GM19324 (cell line): ENCODE results near the gene CD300C.
"Not testable (repeated sequence)": the region's sequence is repeated elsewhere in the genome, so short reads cannot be mapped to it uniquely, and the experiment has no call there.

ENCODE experiments used
- ATAC-seq: cut with Tn5 transposase; IDR thresholded peaks from one replicate; pipeline ENCODE4 v1.9.1; 2021; ENCODE audit warnings: mild to moderate bottlenecking, moderate library complexity; ENCODE audit not compliant: unreplicated experiment, low FRiP score

Gene CD300C

GRCh38 chr17:74516561-74517328 is 29.2 kb downstream of the CD300C start:
- no peak for ATAC-seq

DNA sequence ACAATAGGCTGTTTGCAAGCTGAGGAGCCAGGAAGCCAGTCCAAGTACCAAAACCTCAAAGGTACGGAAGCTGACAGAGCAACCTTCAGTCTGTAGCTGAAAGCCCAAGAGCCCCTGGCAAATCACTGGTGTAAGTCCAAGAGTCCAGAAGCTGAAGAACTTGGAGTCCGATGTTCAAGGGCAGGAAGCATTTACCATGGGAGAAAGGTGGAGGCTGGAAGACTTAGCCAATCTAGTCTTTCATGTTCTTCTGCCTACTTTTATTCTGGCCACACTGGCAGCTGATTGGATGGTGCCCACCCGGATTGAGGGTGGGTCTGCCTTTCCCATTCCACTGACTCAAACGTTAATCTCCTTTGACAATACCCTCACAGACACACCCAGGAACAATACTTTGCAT is 30.0 kb downstream of the CD300C start:
- no peak for ATAC-seq

DNA sequence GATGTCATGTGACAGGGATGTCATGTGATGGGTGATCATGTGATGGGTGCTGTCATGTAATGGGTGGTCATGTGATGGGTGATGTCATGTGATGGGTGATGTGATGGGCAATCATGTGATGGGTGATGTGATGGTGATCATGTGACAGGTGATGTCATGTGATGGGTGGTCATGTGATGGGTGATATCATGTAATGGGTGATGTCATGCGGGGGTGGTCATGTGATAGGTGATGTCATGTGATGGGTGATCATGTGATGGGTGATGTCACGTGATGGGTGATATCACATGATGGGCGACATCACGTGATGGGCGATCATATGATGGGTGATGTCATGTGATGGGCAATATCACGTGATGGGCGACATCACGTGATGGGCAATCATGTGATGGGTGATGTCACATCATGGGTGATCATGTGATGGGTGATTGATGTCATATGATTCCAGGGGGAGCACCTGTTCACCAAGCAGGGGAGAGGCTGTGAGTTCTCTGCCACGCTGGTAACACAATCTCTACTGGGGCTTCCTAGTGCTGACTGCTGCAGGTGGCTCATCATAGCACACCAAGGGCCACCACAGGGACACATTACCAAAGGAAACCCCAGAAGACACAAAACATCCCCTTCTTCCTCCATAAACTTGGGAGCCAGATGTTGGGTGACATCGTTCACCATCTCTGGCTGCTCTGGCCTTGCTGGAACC is 31.1 kb downstream of the CD300C start:
- no peak for ATAC-seq

DNA sequence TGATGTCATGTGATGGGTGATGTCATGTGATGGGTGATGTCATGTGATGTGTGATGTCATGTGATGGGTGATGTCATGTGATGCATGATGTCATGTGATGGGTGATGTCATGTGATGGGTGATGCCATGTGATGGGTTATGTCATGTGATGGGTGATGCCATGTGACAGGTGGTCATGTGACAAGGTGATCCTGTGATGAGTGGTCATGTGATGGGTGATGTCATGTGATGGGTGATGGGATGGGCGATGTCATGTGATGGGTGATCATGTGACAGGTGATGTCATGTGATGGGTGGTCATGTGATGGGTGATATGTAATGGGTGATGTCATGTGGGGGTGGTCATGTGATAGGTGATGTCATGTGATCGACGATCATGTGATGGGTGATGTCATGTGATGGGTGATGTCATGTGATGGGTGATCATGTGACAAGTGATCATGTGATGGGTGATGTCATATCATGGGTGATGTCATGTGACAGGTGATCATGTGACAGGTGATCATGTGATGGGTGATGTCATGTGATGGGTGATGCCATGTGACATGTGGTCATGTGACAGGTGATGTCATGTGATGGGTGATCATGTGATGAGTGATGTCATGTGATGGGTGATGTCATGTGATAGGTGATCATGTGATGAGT is 31.8 kb downstream of the CD300C start:
- ATAC-seq = no peak

GRCh38 chr17:74512624-74513091 is 33.3 kb downstream of the CD300C start:
- ATAC-seq = no peak

- no peak for ATAC-seq
These were observed 33.9 kb downstream of the CD300C start for GRCh38 chr17:74512036-74512435.

DNA sequence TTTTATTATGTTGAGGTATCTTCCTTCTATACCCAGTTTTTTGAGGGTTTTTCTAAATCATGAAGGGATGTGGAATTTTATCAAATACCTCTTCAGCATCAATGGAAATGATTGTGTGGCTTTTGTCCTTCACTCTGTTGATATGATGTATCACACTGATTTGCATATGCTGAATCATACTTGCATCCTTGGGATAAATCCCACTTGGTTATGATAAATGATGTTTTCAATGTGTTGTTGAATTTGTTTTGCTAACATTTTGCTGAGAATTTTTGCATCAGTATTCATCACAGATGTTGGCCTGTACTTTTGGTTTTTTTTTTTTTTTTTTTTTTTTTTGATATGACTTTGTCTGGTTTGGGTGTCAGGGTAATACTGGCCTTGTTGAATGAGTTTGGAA is 37.8 kb downstream of the CD300C start:
- no peak for ATAC-seq

DNA sequence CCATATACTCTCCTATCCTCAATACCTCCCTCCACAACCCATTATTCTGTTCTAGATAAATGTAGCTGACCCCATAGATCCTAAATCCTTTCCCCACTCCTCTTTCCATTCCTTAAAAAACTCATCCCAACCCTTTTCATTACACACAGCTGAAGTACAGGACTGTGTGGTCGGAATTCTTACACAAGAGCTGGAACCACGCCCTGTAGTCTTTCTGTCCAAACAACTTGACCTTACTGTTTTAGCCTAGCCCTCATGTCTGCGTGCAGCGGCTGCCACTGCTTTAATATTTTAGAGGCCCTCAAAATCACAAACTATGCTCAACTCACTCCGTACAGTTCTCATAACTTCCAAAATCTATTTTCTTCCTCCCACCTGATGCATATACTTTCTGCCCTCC is 42.0 kb downstream of the CD300C start:
- ATAC-seq = not testable (repeated sequence)

- ATAC-seq = no peak
These were observed 43.1 kb downstream of the CD300C start for GRCh38 chr17:74502861-74503260.

DNA sequence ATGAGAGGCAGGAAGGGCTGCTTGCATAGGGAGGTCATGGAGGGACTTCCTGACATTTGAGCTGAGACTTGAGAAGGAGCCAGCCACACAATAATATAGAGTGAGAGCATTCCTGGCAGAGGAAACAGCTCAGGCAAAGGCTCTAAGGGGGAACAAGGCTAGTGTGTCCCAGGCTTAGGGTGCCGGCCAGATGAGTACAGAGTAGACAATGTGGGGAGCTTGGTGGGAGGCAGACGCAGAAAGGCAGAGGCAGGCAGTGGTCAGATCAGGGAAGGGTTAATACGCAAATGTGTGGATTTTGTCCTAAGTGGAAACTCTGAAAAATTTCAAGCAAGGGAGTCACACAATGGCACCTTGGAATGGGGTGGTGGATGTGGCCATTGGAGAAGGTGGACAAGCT is 45.9 kb downstream of the CD300C start:
- ATAC-seq = no peak

DNA sequence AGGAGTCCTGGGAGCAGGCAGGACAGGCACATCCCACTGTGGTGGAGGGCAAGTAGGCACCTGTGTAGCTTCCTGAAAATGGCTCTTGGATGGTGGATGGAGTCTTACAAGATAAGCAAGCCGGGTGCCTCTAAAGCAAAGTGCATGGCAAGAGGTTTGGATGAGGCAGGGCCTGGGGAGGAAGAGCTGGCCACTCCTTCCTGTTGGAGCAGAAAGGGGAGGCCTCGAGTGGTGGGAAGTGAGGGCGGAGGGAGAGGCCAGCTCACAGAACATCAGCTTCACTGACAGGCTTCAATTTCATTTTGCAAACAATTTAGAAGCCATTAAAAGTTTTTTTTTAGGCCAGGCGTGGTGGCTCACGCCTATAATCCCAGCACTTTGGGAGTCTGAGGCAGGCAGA is 48.4 kb downstream of the CD300C start:
- no peak for ATAC-seq

DNA sequence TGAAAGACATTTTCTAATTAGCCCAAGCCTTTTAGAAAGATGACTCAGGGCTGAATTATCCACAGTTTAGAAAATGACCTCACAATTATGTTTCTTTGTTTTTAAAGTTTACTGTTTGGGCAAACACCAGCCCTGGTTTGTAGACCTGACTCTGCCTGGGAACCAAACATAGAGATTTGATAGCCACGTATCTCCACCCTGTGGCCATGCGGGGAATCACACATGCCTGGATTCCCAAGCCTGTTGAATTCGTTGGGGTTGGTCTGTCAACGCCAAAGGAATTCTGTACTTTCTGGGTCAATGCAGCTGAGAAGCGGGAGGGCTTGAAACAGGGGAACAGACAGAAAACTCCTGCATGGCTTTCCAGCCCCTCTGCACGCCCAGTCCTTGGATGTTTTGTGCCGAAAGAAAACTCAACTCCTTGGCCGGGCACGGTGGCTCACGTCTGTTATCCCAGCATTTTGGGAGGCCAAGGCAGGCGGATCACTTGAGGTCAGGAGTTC is 52.5 kb downstream of the CD300C start:
- ATAC-seq = no peak

GRCh38 chr17:74491626-74492025 is 54.3 kb downstream of the CD300C start:
- no peak for ATAC-seq
